HepG2 (cell line): ENCODE data around the gene TMEM129. TPM values are rescaled to one million over a fixed set of nuclear protein-coding genes. Genes with fewer than 3 reads are reported as not detected.

Experiments
- ATAC-seq: fragments of 200-7000 bp; cut with Tn5 transposase; 3 replicates; pipeline ENCODE4 v1.9.1; 2020; ENCODE audit warnings: mild to moderate bottlenecking, moderate library complexity
- BruUV-seq: library from RNA; stranded (reverse); fragments of 400-500 nt; replicated peaks from 2 replicates; lab custom pipeline; 2021; lab: Mats Ljungman, UMichigan
- CTCF ChIA-PET: fragments of 300-600 bp; formaldehyde crosslinking; extraction: SDS; loops from one replicate; lab custom pipeline; 2021; ENCODE audit warnings: low total read pairs, inconsistent platforms, low intra/inter-chr PET ratio; lab: Yijun Ruan, JAX
- POLR2A ChIA-PET: fragments of 350-600 bp; sonication (Branson Sonifier 250); formaldehyde crosslinking; loops from one replicate; lab custom pipeline; 2020; ENCODE audit warnings: antibody characterized with exemption, inconsistent platforms; lab: Yijun Ruan, JAX
- DNase-seq: peaks from one replicate; pipeline ENCODE4 v3.0.0-alpha.2; 2015; ENCODE audit warnings: low spot score
- FAIRE-seq: peaks from 3 replicates; lab custom pipeline; 2011; peaks lifted over from hg19 to GRCh38; lab: Jason Lieb, UNC
- H2AFZ ChIP-seq: one replicate; pipeline ENCODE4 v1.6.1; 2011; ENCODE audit warnings: low read length, inconsistent platforms
- H3K27ac ChIP-seq: fragments of 300-600 bp; 3 replicates; pipeline ENCODE4 v1.8.0; 2011; ENCODE audit warnings: mixed run types, mild to moderate bottlenecking, mixed read lengths, low read length, inconsistent platforms; ENCODE audit not compliant: insufficient read depth; ENCODE audit errors: extremely low read length
- H3K27me3 ChIP-seq, 2 experiments: fragments of 200-600 bp in 1 of 2; 2 replicates in 1 of 2; 3 replicates in 1 of 2; pipeline versions ENCODE4 v1.6.0 to v1.8.0; 2011; ENCODE audit warnings: low read length in 2 of 2, mild to moderate bottlenecking in 2 of 2, moderate library complexity in 2 of 2, inconsistent platforms in 1 of 2; ENCODE audit not compliant: insufficient read depth in 2 of 2, control insufficient read depth in 1 of 2
- H3K36me3 ChIP-seq, 2 experiments: fragments of 200-600 bp in 1 of 2; replicated peaks in 1 of 2; 2 replicates in 1 of 2; 3 replicates in 1 of 2; pipeline versions ENCODE4 v1.5.1 to v1.8.0; 2011; ENCODE audit warnings: low read length in 2 of 2, inconsistent platforms in 1 of 2; ENCODE audit not compliant: insufficient read depth in 2 of 2, control insufficient read depth in 1 of 2
- H3K4me1 ChIP-seq: 2 replicates; pipeline ENCODE4 v1.5.1; 2012; ENCODE audit warnings: low read length, inconsistent platforms; ENCODE audit not compliant: insufficient read depth
- H3K4me2 ChIP-seq: 2 replicates; pipeline ENCODE4 v1.6.0; 2011; ENCODE audit warnings: low read depth, low read length, inconsistent platforms
- H3K4me3 ChIP-seq, 3 experiments: fragments of 200-600 bp in 1 of 3; sonication (generic), shearing (Covaris generic) in 1 of 3; replicated peaks in 1 of 3; 2 replicates each; pipeline ENCODE4 v1.5.1; 2011 to 2016; ENCODE audit warnings: low read length in 3 of 3, inconsistent platforms in 2 of 3, low read depth in 2 of 3, mild to moderate bottlenecking in 2 of 3, control low read depth in 1 of 3, mixed read lengths in 1 of 3; ENCODE audit not compliant: insufficient read depth in 1 of 3
- H3K79me2 ChIP-seq: one replicate; pipeline ENCODE4 v1.6.1; 2011; ENCODE audit warnings: low read length, inconsistent platforms; ENCODE audit not compliant: insufficient read depth
- H3K9ac ChIP-seq: 2 replicates; pipeline ENCODE4 v1.6.0; 2011; ENCODE audit warnings: mild to moderate bottlenecking, low read depth, low read length, inconsistent platforms; ENCODE audit not compliant: insufficient read depth
- H3K9me3 ChIP-seq: 2 replicates; pipeline ENCODE4 v1.5.1; 2012; ENCODE audit warnings: mild to moderate bottlenecking, low read length
- H4K20me1 ChIP-seq: 2 replicates; pipeline ENCODE4 v1.6.0; 2011; ENCODE audit warnings: inconsistent platforms, mild to moderate bottlenecking, low read length, moderate library complexity; ENCODE audit not compliant: insufficient read depth
- CBX5 ChIP-seq: sonication (generic); formaldehyde crosslinking; IDR thresholded peaks from 2 replicates; pipeline ENCODE4 v1.4.0; 2020; ENCODE audit warnings: missing genetic modification reagents, borderline replicate concordance
- ETS1 ChIP-seq: sonication (generic); formaldehyde crosslinking; IDR thresholded peaks from 2 replicates; pipeline ENCODE4 v1.4.0; 2020; ENCODE audit warnings: missing genetic modification reagents
- FIP1L1 ChIP-seq: fragments of 200-400 bp; formaldehyde crosslinking; IDR thresholded peaks from 2 replicates; pipeline ENCODE4 v1.6.1; 2018; ENCODE audit warnings: low read depth, mild to moderate bottlenecking, low read length, moderate library complexity, borderline replicate concordance; ENCODE audit not compliant: insufficient read depth
- IRF2 ChIP-seq: IDR thresholded peaks from 2 replicates; pipeline ENCODE4 v1.6.1; 2018; ENCODE audit warnings: missing genetic modification reagents, missing compliant biosample characterization
- KDM2A ChIP-seq: sonication (generic); formaldehyde crosslinking; IDR thresholded peaks from 2 replicates; pipeline ENCODE4 v1.4.0; 2020; ENCODE audit warnings: low read depth, missing genetic modification reagents, borderline replicate concordance
- LCORL ChIP-seq, 2 experiments: fragments of 450-650 bp in 1 of 2; sonication (generic) in 1 of 2; formaldehyde crosslinking in 1 of 2; IDR thresholded peaks; 2 replicates each; pipeline versions ENCODE4 v1.5.0 to v1.6.1; 2017 to 2020; ENCODE audit warnings: antibody characterized with exemption in 1 of 2, missing genetic modification reagents in 1 of 2
- MIXL1 ChIP-seq: IDR thresholded peaks from 2 replicates; pipeline ENCODE4 v1.6.1; 2016
- NCOA5 ChIP-seq: sonication (generic); formaldehyde crosslinking; IDR thresholded peaks from 2 replicates; pipeline ENCODE4 v1.4.0; 2020; ENCODE audit warnings: missing genetic modification reagents
- PHF21A ChIP-seq: sonication (generic); formaldehyde crosslinking; IDR thresholded peaks from 2 replicates; pipeline ENCODE4 v1.5.0; 2020; ENCODE audit warnings: mild to moderate bottlenecking, missing genetic modification reagents
- SRSF1 ChIP-seq: fragments of 200-400 bp; formaldehyde crosslinking; optimal IDR thresholded peaks from 2 replicates; pipeline ENCODE3; 2017; ENCODE audit warnings: mild to moderate bottlenecking, low read depth, low read length, moderate library complexity
- TEF ChIP-seq: sonication (generic); formaldehyde crosslinking; IDR thresholded peaks from 2 replicates; pipeline ENCODE4 v1.5.0; 2020; ENCODE audit warnings: missing genetic modification reagents
- TFDP2 ChIP-seq: sonication (generic); formaldehyde crosslinking; IDR thresholded peaks from 2 replicates; pipeline ENCODE4 v1.4.0; 2020; ENCODE audit warnings: missing genetic modification reagents
- THAP11 ChIP-seq: IDR thresholded peaks from 2 replicates; pipeline ENCODE4 v1.6.1; 2016; ENCODE audit warnings: missing biosample characterization, missing genetic modification reagents
- ZBTB20 ChIP-seq: sonication (generic); formaldehyde crosslinking; IDR thresholded peaks from 2 replicates; pipeline ENCODE4 v1.8.1; 2023; ENCODE audit warnings: missing genetic modification reagents, low read depth, mild to moderate bottlenecking, borderline replicate concordance
- ZNF251 ChIP-seq: sonication (generic); formaldehyde crosslinking; IDR thresholded peaks from 2 replicates; pipeline ENCODE4 v1.9.0; 2021; ENCODE audit warnings: mild to moderate bottlenecking, missing genetic modification reagents
- ZNF337 ChIP-seq: sonication (generic); formaldehyde crosslinking; IDR thresholded peaks from 2 replicates; pipeline ENCODE4 v1.5.1; 2020; ENCODE audit warnings: missing genetic modification reagents, low read depth, mild to moderate bottlenecking, borderline replicate concordance
- ZNF615 ChIP-seq: sonication (generic); formaldehyde crosslinking; IDR thresholded peaks from 2 replicates; pipeline ENCODE4 v1.5.0; 2020; ENCODE audit warnings: mild to moderate bottlenecking, missing genetic modification reagents, borderline replicate concordance
- WGBS: methylation state at CpG from one replicate; pipeline ENCODE4 v1.1.6; 2017; ENCODE audit warnings: low lambda C conversion rate; 5-methylcytosine and 5-hydroxymethylcytosine counted together
- in situ Hi-C: cut with HindIII; loops from 2 replicates; pipeline ENCODE4 v1.10.0; 2017; ENCODE audit warnings: low pct_unique_long_range_greater_than_20kb; ENCODE audit not compliant: extremely low pct_ligation_motif_present
- intact Hi-C: fragments of 100-400 bp; cut with micrococcal nuclease; formaldehyde crosslinking; loops from one replicate; pipeline ENCODE4 v1.10.0; 2022; ENCODE audit not compliant: unreplicated experiment
- polyA plus RNA-seq, 8 experiments: library from polyadenylated mRNA; depleted of rRNA in 3 of 8; stranded (reverse) in 7 of 8; unstranded in 1 of 8; fragments of >200 nt; fragmentation: Illumina TruSeq in 4 of 8; extraction: Trizol in 4 of 8; gene quantifications; 2 replicates each; pipeline versions ENCODE4 v1.2.1 to v1.2.3, GENCODE V29; 2011 to 2016; ENCODE audit warnings: low read depth in 4 of 8, missing spikeins in 1 of 8, mixed read lengths in 1 of 8; ENCODE audit not compliant: insufficient read depth in 1 of 8
- total RNA-seq, 5 experiments: library from RNA; depleted of rRNA; stranded (reverse); fragments of >200 nt; fragmentation: Illumina TruSeq; extraction: Trizol; gene quantifications; 2 replicates each; pipeline ENCODE4 v1.2.3, GENCODE V29; 2016; ENCODE audit warnings: low read depth in 1 of 5

TMEM129 gene
- total and polyA plus RNA-seq, 2 of the 13 experiments (the other 11 are each of a cell fraction or from before 2014, with no cell fraction given): 19.0 to 25.8 TPM

- peaks cover 31 to 74% of the 10 kb centered on the region in 2 experiments for H3K36me3 ChIP-seq
- intact Hi-C loops (no loop called here), in situ Hi-C loops (no loop called here)
- BruUV-seq: no TSS peak
- no peak overlapping the region for H2AFZ ChIP-seq
- no peak overlapping the region for H3K4me3 ChIP-seq
- no peak for DNase-seq
- H3K79me2 ChIP-seq: peaks cover 2% of the 10 kb centered on the region
- H4K20me1 ChIP-seq: peaks cover 2% of the 10 kb centered on the region; the same call in 1 of the 2 replicates
- no peak for TF ChIP-seq ZNF615 (CRISPR knock-in tag)
- no peak for TF ChIP-seq TFDP2
- TF ChIP-seq ZNF337 (CRISPR knock-in tag): no peak
- no peak for TF ChIP-seq ZNF251 (CRISPR knock-in tag)
- no peak for TF ChIP-seq THAP11 (CRISPR knock-in tag)
- no peak for TF ChIP-seq KDM2A (CRISPR knock-in tag)
- no peak for TF ChIP-seq IRF2 (CRISPR knock-in tag)
- no peak for TF ChIP-seq SRSF1
- TF ChIP-seq FIP1L1: no peak
- TF ChIP-seq NCOA5 (CRISPR knock-in tag): no peak
- no peak for TF ChIP-seq LCORL (IDR thresholded peaks at IDR 0.05)
- no peak for TF ChIP-seq LCORL (CRISPR knock-in tag; IDR thresholded peaks at IDR 0.05)
- TF ChIP-seq TEF: no peak
- TF ChIP-seq CBX5: no peak
- no peak for TF ChIP-seq MIXL1 (CRISPR knock-in tag)
- TF ChIP-seq PHF21A (CRISPR knock-in tag): no peak
- TF ChIP-seq ZBTB20 (CRISPR knock-in tag): no peak
- TF ChIP-seq ETS1 (CRISPR knock-in tag): no peak
- TF ChIP-seq, all 625 proteins: peak for 0
- 96% methylated on average over 5 of the region's 5 CpGs for WGBS
- no peaks in the 10 kb centered on the region for H3K4me1 ChIP-seq
- POLR2A ChIA-PET: interaction anchor here (1.0 kb wide), 1 partner anchor 13 kb away, joined by 3 read pairs; no protein-coding TSS in a partner anchor
- no peak overlapping the region for H3K9ac ChIP-seq
- H3K4me2 ChIP-seq: no peak overlapping the region
- no peaks in the 10 kb centered on the region for H3K9me3 ChIP-seq
- H3K27me3 ChIP-seq: no peaks in the 10 kb centered on the region
- CTCF ChIA-PET: interaction anchor here (1.9 kb wide), 1 partner anchor 30 kb away, joined by 6 read pairs; no protein-coding TSS in a partner anchor
- ATAC-seq (no peak), FAIRE-seq (no peak)
- H3K27ac ChIP-seq: no peak overlapping the region
Measured at GRCh38 chr4:1695913-1696312, 25.2 kb downstream of the TMEM129 start.
